KMS-11 (cell line): ENCODE results near the gene CTSH.
"Not testable (repeated sequence)": the region's sequence is repeated elsewhere in the genome, so short reads cannot be mapped to it uniquely, and the experiment has no call there.

Experiments used
- H2AFZ ChIP-seq: fragments of 200-600 bp; sonication (generic); 2 replicates; pipeline ENCODE4 v1.6.1; 2016; ENCODE audit warnings: antibody characterized with exemption, mixed run types, low read depth
- H3K27ac ChIP-seq: fragments of 200-600 bp; sonication (generic); 2 replicates; pipeline ENCODE4 v1.6.1; 2016; ENCODE audit warnings: mild to moderate bottlenecking, mixed run types
- H3K27me3 ChIP-seq: fragments of 200-600 bp; sonication (generic); 2 replicates; pipeline ENCODE4 v1.6.1; 2017; ENCODE audit warnings: mild to moderate bottlenecking, low read depth, mixed run types, moderate library complexity; ENCODE audit not compliant: insufficient read depth
- H3K36me3 ChIP-seq: fragments of 200-600 bp; sonication (generic); 2 replicates; pipeline ENCODE4 v1.6.1; 2017; ENCODE audit warnings: mild to moderate bottlenecking, mixed run types; ENCODE audit not compliant: insufficient read depth
- H3K4me1 ChIP-seq: fragments of 200-600 bp; sonication (generic); 2 replicates; pipeline ENCODE4 v1.6.1; 2016; ENCODE audit warnings: mild to moderate bottlenecking, low read depth, mixed run types; ENCODE audit not compliant: poor library complexity, severe bottlenecking
- H3K4me2 ChIP-seq: fragments of 200-600 bp; sonication (generic); 2 replicates; pipeline ENCODE4 v1.7.0; 2016; ENCODE audit warnings: mild to moderate bottlenecking, mixed run types
- H3K4me3 ChIP-seq: fragments of 200-600 bp; sonication (generic); IDR thresholded peaks from 2 replicates; pipeline ENCODE4 v1.6.1; 2017; ENCODE audit warnings: low read depth, low read length, mixed read lengths; ENCODE audit not compliant: insufficient read depth
- H3K79me2 ChIP-seq: fragments of 200-600 bp; sonication (generic); 2 replicates; pipeline ENCODE4 v1.6.1; 2016; ENCODE audit warnings: low read depth, mixed run types; ENCODE audit not compliant: insufficient read depth
- H3K9ac ChIP-seq: fragments of 200-600 bp; sonication (generic); 2 replicates; pipeline ENCODE4 v1.6.1; 2016; ENCODE audit warnings: mild to moderate bottlenecking, mixed run types
- H4K20me1 ChIP-seq: fragments of 200-600 bp; sonication (generic); 2 replicates; pipeline ENCODE4 v1.6.1; 2016; ENCODE audit warnings: mild to moderate bottlenecking, mixed run types; ENCODE audit not compliant: insufficient read depth
- TF ChIP-seq, protein P1 (sequence below): fragments of 200-600 bp; sonication (generic); conservative IDR thresholded peaks from 2 replicates; pipeline ENCODE4 v1.6.1; 2017; ENCODE audit warnings: low read depth, mild to moderate bottlenecking, antibody characterized with exemption, low read length, moderate library complexity, mixed read lengths

Gene CTSH

DNA sequence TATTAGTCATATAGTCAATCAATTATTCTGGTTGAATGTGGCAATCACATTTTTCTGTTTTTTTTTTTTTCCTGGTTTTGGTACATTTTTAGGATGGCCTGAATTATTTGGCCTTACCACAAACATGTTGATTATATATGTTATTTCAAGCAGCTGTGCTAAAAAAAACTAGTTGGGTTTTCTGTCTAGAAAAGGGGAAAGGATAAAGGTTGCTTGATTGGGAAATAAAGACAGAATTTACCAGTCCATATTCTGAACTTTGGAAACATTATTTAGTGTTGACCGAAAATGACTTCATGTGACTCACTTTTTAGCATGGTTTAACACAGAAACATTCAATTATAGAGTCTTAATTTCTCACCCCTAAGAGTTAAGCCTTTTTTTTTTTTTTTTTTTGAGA lies 64.0 kb downstream of the CTSH start:
- Histone ChIP-seq H3K27me3 (no peaks in the 10 kb centered on the region), H3K9ac (no peak overlapping the region), H3K27ac (no peak overlapping the region), H3K4me2 (0 out of 2 replicates have a peak overlapping the region, but pooled peaks have one; percentile 83), H3K36me3 (peaks cover 2% of the 10 kb centered on the region; the same call in 1 of the 2 replicates), H3K79me2 (peaks cover 100% of the 10 kb centered on the region), H3K4me3 (no peak overlapping the region), H2AFZ (no peak overlapping the region), H3K4me1 (peaks cover 69% of the 10 kb centered on the region), H4K20me1 (peaks cover 49% of the 10 kb centered on the region)
- TF ChIP-seq, protein P1, sequence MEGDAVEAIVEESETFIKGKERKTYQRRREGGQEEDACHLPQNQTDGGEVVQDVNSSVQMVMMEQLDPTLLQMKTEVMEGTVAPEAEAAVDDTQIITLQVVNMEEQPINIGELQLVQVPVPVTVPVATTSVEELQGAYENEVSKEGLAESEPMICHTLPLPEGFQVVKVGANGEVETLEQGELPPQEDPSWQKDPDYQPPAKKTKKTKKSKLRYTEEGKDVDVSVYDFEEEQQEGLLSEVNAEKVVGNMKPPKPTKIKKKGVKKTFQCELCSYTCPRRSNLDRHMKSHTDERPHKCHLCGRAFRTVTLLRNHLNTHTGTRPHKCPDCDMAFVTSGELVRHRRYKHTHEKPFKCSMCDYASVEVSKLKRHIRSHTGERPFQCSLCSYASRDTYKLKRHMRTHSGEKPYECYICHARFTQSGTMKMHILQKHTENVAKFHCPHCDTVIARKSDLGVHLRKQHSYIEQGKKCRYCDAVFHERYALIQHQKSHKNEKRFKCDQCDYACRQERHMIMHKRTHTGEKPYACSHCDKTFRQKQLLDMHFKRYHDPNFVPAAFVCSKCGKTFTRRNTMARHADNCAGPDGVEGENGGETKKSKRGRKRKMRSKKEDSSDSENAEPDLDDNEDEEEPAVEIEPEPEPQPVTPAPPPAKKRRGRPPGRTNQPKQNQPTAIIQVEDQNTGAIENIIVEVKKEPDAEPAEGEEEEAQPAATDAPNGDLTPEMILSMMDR = no peak

DNA sequence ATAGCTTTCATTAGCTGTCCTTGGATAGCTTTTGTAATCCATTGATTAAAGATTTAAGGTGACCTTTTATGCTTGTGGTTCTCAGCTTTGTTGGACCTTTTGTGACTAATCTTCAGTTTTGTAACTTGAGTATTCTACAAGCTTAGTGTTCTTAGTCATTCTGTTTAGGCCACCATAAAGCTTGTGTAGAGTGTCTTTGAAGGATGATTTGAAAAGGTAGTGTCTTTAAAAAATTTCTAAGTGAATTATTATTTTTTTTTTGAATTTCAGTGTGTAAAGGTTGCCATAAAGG lies 64.7 kb downstream of the CTSH start:
- H3K4me1 ChIP-seq = peaks cover 74% of the 10 kb centered on the region
- H3K4me3 ChIP-seq = no peak overlapping the region
- no peak overlapping the region for H2AFZ ChIP-seq
- H3K9ac ChIP-seq = no peak overlapping the region
- H3K27ac ChIP-seq = peak overlapping the region; percentile 3; the same call in 1 of the 2 replicates
- no peaks in the 10 kb centered on the region for H3K36me3 ChIP-seq
- peaks cover 100% of the 10 kb centered on the region for H3K79me2 ChIP-seq
- peak overlapping the region; percentile 83; the same call in 1 of the 2 replicates for H3K4me2 ChIP-seq
- TF ChIP-seq, protein P1 = no peak
- no peaks in the 10 kb centered on the region for H3K27me3 ChIP-seq
- H4K20me1 ChIP-seq = peaks cover 56% of the 10 kb centered on the region

DNA sequence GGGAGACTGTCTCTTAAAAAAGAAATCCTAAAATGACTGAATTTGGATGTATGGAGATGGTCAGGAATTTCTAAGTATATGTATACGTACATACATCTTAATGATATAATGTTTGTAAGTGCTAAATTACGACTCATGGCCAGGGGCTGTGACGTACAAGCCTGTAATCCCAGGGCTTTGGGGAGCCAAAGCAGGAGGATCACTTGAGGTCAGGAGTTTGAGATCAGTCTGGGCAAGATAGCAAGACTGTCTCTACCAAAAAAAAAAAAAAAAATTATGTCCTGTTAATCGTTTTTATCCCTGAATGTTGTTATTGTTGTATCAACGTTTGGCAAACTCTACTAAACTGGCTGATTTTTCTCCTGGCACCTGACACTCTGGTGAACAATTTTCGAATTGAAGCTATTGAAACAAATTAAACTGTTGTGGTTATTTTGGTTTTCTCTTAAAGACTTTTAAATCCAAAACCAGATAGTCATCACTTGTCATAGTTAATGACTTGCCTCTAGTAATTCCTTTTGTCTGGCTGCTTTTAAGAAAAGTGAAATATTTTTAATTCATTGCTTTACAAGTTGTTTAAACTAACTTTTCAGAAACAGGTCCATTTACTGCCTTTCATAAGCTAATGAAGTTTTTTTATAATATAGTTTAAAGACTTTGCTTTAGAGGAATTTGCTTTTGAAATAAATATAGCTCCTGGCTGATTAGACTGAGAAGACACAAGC lies 65.2 kb downstream of the CTSH start:
- Histone ChIP-seq H3K79me2 (peaks cover 100% of the 10 kb centered on the region), H3K36me3 (no peaks in the 10 kb centered on the region), H3K27me3 (no peaks in the 10 kb centered on the region), H3K4me3 (no peak overlapping the region), H3K4me1 (peaks cover 79% of the 10 kb centered on the region), H3K4me2 (peak overlapping the region; percentile 83; the same call in 1 of the 2 replicates), H2AFZ (no peak overlapping the region), H3K27ac (peak overlapping the region; percentile 3; the same call in 1 of the 2 replicates), H4K20me1 (peaks cover 61% of the 10 kb centered on the region), H3K9ac (no peak overlapping the region)
- TF ChIP-seq, protein P1 = no peak

DNA sequence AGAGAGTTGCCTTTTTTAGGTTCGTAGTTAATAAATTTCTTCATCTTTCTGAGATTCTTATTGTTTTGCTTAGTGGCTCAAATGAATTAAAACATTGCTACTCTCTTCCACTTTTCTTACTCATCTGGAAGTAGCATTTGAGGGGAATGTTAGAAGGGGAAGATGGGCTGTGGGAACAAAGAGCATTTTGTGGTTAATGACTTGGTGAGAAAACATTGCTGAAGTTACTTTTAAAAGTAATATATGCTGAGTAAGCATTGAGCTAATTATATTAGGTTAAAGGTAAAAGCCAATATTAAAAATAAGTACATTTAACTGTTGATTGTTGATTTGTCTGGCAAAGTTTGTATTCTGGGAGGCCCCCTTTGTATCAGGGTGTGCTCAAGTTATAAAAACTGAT lies 66.5 kb downstream of the CTSH start:
- Histone ChIP-seq H3K4me1 (peaks cover 81% of the 10 kb centered on the region), H3K79me2 (peaks cover 100% of the 10 kb centered on the region), H3K4me2 (peak overlapping the region; percentile 83), H4K20me1 (peaks cover 69% of the 10 kb centered on the region), H3K9ac (no peak overlapping the region), H3K4me3 (no peak overlapping the region), H3K27ac (no peak overlapping the region; the same call in 1 of the 2 replicates), H2AFZ (no peak overlapping the region), H3K27me3 (no peaks in the 10 kb centered on the region), H3K36me3 (no peaks in the 10 kb centered on the region)
- TF ChIP-seq, protein P1 = no peak

DNA sequence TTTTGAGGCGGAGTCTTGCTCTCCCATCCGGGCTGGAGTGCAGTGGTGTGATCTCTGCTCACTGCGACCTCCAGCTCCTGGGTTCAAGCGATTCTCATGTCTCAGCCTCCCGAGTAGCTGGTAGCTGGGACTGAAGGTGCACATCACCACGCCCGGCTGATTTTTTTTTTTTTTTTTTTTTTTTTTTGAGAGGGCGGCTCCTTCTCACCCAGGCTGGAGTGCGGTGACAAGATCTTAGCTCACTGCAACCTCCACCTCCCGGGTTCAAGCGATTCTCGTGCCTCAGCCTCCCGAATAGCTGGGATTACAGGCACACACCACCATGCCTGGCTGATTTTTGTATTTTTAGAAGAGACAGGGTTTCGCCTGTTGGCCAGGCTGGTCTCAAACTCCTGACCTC lies 67.9 kb downstream of the CTSH start:
- H2AFZ ChIP-seq, H3K27ac ChIP-seq, H3K9ac ChIP-seq, H3K27me3 ChIP-seq, H3K36me3 ChIP-seq, H3K4me3 ChIP-seq: not testable (repeated sequence)
- peak overlapping the region; percentile 83; the same call in 1 of the 2 replicates for H3K4me2 ChIP-seq
- H3K79me2 ChIP-seq = peaks cover 86% of the 10 kb centered on the region
- peaks cover 75% of the 10 kb centered on the region for H3K4me1 ChIP-seq
- peaks cover 65% of the 10 kb centered on the region for H4K20me1 ChIP-seq
